ENCODE results near the gene LTBP3. TPM values are rescaled to one million over a fixed set of nuclear protein-coding genes. Genes with fewer than 3 reads are reported as not detected.

The LTBP3 gene
- total RNA-seq, 1 donor: 41.6 TPM

- TF ChIP-seq CTCF (IDR thresholded peaks at IDR 0.05; ENCODE audit: extremely low read depth, low read depth, low read length): no peak
- no peak overlapping the region for H3K4me3 ChIP-seq (ENCODE audit: insufficient read depth, low read length)
Observed at GRCh38 chr11:65538915-65539743, 19.0 kb downstream of the LTBP3 start.

GRCh38 chr11:65538232-65538914 is 19.8 kb downstream of the LTBP3 start:
- H3K79me2 ChIP-seq (ENCODE audit: insufficient read depth, low read length): no peaks in the 10 kb centered on the region
- no peak for TF ChIP-seq CTCF (IDR thresholded peaks at IDR 0.05; ENCODE audit: extremely low read depth, low read depth, low read length)
- H3K4me2 ChIP-seq (ENCODE audit: insufficient read depth, low read length): no peak overlapping the region

More at GRCh38 chr11:65538915-65539743, 19.0 kb downstream of the LTBP3 start:
- H3K27me3 ChIP-seq (ENCODE audit: insufficient read depth, low read length): no peaks in the 10 kb centered on the region
- peaks cover 65% of the 10 kb centered on the region for H3K36me3 ChIP-seq (ENCODE audit: insufficient read depth, low read length)
- H4K20me1 ChIP-seq (ENCODE audit: insufficient read depth, low read length): peaks cover 28% of the 10 kb centered on the region
- no peak overlapping the region for H2AFZ ChIP-seq (ENCODE audit: low read length)
- peaks cover 9% of the 10 kb centered on the region for H3K4me1 ChIP-seq (ENCODE audit: insufficient read depth, low read length)
- no peaks in the 10 kb centered on the region for H3K79me2 ChIP-seq (ENCODE audit: insufficient read depth, low read length)
- peak; percentile 90 for DNase-seq (ENCODE audit: insufficient read length, low spot score, missing footprints)
- no peak overlapping the region for H3K4me2 ChIP-seq (ENCODE audit: insufficient read depth, low read length)
- H3K27ac ChIP-seq (ENCODE audit: low read depth, low read length): no peak overlapping the region
- no peaks in the 10 kb centered on the region for H3K9me3 ChIP-seq (ENCODE audit: low read depth, low read length)

GRCh38 chr11:65537620-65538231 is 20.4 kb downstream of the LTBP3 start:
- no peaks in the 10 kb centered on the region for H3K9me3 ChIP-seq (ENCODE audit: low read depth, low read length)
- H3K27me3 ChIP-seq (ENCODE audit: insufficient read depth, low read length): no peaks in the 10 kb centered on the region
- H4K20me1 ChIP-seq (ENCODE audit: insufficient read depth, low read length): peaks cover 34% of the 10 kb centered on the region
- H3K27ac ChIP-seq (ENCODE audit: low read depth, low read length): no peak overlapping the region
- peak; percentile 93 for DNase-seq (ENCODE audit: insufficient read length, low spot score, missing footprints)
- no peak overlapping the region for H3K4me2 ChIP-seq (ENCODE audit: insufficient read depth, low read length)
- H3K4me3 ChIP-seq (ENCODE audit: insufficient read depth, low read length): no peak overlapping the region
- H2AFZ ChIP-seq (ENCODE audit: low read length): no peak overlapping the region
- H3K36me3 ChIP-seq (ENCODE audit: insufficient read depth, low read length): peaks cover 67% of the 10 kb centered on the region
- H3K79me2 ChIP-seq (ENCODE audit: insufficient read depth, low read length): peaks cover 2% of the 10 kb centered on the region
- peaks cover 9% of the 10 kb centered on the region for H3K4me1 ChIP-seq (ENCODE audit: insufficient read depth, low read length)
- TF ChIP-seq CTCF (IDR thresholded peaks at IDR 0.05; ENCODE audit: extremely low read depth, low read depth, low read length): no peak

More at GRCh38 chr11:65538232-65538914, 19.8 kb downstream of the LTBP3 start:
- Histone ChIP-seq H3K27ac (ENCODE audit: low read depth, low read length) (no peak overlapping the region), H3K27me3 (ENCODE audit: insufficient read depth, low read length) (no peaks in the 10 kb centered on the region), H2AFZ (ENCODE audit: low read length) (no peak overlapping the region), H4K20me1 (ENCODE audit: insufficient read depth, low read length) (peaks cover 29% of the 10 kb centered on the region), H3K9me3 (ENCODE audit: low read depth, low read length) (no peaks in the 10 kb centered on the region), H3K4me1 (ENCODE audit: insufficient read depth, low read length) (peaks cover 9% of the 10 kb centered on the region), H3K4me3 (ENCODE audit: insufficient read depth, low read length) (no peak overlapping the region), H3K36me3 (ENCODE audit: insufficient read depth, low read length) (peaks cover 63% of the 10 kb centered on the region)
- DNase-seq (ENCODE audit: insufficient read length, low spot score, missing footprints): peak; percentile 90

- Histone ChIP-seq H4K20me1 (ENCODE audit: insufficient read depth, low read length) (peaks cover 36% of the 10 kb centered on the region), H3K4me3 (ENCODE audit: insufficient read depth, low read length) (no peak overlapping the region), H3K4me1 (ENCODE audit: insufficient read depth, low read length) (peaks cover 9% of the 10 kb centered on the region), H2AFZ (ENCODE audit: low read length) (no peak overlapping the region), H3K79me2 (ENCODE audit: insufficient read depth, low read length) (peaks cover 2% of the 10 kb centered on the region), H3K4me2 (ENCODE audit: insufficient read depth, low read length) (no peak overlapping the region), H3K36me3 (ENCODE audit: insufficient read depth, low read length) (peaks cover 69% of the 10 kb centered on the region), H3K9me3 (ENCODE audit: low read depth, low read length) (no peaks in the 10 kb centered on the region), H3K27me3 (ENCODE audit: insufficient read depth, low read length) (no peaks in the 10 kb centered on the region), H3K27ac (ENCODE audit: low read depth, low read length) (no peak overlapping the region)
- DNase-seq (ENCODE audit: insufficient read length, low spot score, missing footprints): peak; percentile 85
- TF ChIP-seq CTCF (IDR thresholded peaks at IDR 0.05; ENCODE audit: extremely low read depth, low read depth, low read length): no peak
Observed at GRCh38 chr11:65537296-65537597, 20.9 kb downstream of the LTBP3 start.
